Glomerular endothelial cell (primary cell): ENCODE measurements around the gene MTMR4. TPM values are rescaled to one million over a fixed set of nuclear protein-coding genes. Genes with fewer than 3 reads are reported as not detected.
"Not testable (repeated sequence)": the region's sequence is repeated elsewhere in the genome, so short reads cannot be mapped to it uniquely, and the experiment has no call there.

ENCODE experiments used
- DNase-seq: peaks from one replicate; pipeline ENCODE4 v3.0.0-alpha.2; 2011; ENCODE audit warnings: low read depth, low spot score; ENCODE audit errors: extremely low read depth
- total RNA-seq: library from RNA; depleted of rRNA; stranded (reverse); fragments of >200 nt; gene quantifications from 2 replicates; pipeline ENCODE4 v1.2.3, GENCODE V29; 2015

Gene MTMR4
- total RNA-seq, 1 donor from 2014 or later: 38.4 TPM

DNA sequence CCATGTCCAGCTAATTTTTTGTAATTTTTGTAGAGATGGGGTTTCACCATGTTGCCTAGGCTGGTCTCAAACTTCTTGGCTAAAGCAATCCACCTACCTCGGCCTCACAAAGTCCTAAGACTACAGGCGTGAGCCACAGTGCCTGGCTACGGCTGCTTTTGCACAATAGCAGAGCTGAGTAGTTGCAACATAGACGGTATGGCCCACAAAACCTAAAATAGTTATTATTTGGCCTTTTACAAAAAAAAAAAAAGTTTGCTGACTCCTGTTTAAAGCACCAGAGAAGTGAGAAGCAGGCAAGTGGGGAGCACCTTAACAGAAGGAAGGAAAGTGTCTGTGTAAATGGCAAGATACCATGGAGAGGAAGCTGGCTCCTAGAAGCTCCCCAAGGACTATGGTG is 20.9 kb downstream of the MTMR4 start:
- no peak for DNase-seq

DNA sequence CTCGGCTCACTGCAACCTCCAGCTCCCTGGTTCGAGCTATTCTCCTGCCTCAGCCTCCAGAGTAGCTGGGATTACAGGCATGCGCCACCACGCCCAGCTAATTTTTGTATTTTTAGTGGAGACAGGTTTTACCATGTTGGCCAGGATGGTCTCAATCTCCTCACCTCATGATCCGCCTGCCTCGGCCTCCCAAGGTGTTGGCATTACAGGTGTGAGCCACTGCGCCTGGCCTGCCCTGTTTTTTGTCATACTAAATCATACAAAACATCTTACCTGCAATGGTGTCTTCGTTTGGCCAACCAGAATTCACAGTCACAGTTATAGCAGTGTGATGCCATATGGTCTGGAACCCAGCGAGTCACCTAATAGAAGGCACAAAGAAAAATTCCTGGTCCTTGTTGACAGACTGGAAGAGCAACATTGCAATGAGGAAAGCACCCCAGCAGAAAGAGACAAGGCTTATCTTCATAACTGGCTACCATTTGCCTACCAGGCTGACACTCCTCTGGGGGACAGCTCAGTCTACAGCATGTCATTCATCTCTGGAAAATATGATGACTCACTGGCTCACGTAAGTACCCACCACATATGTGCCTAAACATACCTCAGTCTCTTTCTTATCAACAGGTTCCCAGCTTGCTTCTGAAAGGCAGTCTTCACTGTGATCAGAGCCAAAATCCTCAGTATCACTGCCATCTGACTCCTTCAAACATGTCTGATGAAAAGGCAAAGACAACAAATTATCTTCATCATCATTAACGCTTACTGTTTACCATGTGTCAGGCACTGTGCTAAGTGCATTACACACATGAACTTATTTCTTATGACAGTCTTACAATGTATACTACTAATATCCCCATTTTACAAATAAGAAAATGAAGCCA is 22.0 kb downstream of the MTMR4 start:
- DNase-seq: no peak

DNA sequence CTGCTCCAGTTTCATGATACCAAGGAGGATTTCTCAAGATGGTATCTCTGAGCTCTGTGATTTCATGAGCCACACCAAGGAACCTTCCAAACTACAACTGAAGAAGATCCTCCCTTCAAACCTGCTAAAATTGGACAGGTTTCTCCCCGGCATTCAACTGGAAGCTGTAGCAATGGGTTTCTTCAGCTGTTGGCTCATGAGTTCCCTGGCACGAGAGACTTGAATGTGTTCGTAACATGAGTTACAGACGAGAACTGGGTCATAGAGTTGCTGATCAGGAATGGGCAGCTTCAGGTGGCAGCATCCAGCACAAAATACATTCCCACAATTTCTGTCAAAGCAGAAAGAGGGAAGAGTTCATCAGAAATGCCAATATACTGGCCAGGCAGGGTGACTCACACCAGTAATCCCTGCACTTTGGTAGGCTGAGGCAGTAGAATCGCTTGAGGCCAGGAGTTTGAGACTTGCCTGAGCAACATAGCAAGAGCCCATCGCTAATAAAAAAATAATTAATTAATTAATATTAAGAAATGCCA is 22.9 kb downstream of the MTMR4 start:
- no peak for DNase-seq

DNA sequence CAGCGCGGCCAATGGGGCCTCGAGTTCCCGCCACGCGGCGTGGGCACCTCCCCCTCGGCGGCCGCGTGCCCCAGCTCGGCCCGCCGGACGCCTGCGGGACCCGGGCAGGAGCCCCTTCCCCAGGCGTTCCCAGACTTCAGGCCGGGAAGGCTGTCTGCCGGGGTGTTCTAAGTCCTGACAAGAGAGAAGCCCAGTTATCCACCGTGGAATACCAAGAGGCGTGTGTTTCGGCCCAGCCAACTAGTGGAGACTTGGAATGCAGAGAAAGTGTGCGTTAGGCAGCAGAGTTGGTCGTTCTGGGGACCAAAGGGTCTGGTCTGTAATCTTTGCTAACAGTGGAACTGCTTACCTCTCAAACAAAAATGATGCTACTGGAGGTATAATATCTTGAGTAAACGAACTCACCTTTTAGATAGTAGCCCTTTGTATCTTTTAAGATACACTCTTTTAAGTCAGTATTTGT is 26.0 kb downstream of the MTMR4 start:
- DNase-seq: no peak

DNA sequence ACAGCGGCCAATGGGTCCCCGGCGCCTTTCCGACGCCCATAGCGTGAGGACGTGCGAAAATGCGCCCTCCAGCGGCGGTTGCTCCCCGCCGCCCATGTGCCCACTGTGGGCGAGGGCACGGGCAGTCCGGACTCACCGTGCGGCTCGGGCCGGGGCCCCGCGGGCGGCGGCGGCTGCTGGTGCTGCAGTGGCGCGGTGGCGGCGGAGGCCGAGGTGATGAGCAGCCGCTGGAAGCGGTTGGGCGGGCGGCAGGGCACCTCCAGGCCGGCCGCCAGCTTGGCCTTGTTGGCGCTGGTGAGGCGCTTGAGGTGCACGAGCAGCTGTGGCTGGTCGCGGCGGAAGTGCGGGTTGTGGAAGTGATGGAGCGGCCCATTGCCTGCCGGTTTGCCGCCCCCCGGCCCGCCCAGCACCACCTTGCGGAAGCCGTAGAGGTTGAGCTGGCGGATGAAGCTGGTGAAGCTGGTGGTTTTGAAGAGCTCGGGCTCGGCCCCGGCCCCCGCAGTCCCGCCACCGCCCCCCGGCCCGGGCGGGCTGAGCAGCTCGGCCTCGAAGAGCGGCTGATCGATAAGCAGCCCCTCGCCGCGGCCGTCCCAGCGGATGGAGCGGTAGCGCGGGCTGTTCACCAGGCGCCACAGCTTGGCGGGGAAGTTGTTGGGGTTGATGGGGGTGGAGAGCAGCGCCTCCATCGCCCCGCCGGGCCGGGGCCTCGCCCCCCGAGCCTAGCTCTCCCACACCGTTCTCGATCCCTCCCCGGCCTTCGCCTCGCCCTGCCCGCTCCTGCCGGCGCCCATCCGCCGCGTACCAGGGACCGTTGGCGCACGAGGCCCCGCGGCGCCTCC is 26.6 kb downstream of the MTMR4 start, which contains the start of gene HSF5:
Gene HSF5, minus strand, starts transcription at position 820 of the 839 bp plus-strand sequence. Its CDS starts 134 bp downstream, at position 686.
- DNase-seq: no peak

DNA sequence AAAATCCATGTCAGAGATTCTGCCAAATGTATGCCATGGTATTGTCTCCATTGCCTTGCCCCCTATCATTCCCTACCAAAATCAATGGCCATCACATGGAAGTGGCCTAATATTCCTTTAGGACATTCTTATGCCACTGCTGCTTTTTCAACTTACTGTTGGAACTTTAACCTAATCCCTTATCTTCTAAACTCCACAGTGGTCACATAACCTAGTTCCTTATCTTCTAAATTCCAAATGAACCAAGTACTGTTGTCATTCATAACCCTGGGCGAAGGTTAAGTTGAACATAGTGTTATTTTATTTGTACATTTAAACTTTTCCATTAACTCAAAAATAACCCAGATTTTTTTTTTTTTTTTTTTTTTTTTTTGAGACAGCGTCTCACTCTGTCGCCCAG is 29.8 kb downstream of the MTMR4 start:
- no peak for DNase-seq

DNA sequence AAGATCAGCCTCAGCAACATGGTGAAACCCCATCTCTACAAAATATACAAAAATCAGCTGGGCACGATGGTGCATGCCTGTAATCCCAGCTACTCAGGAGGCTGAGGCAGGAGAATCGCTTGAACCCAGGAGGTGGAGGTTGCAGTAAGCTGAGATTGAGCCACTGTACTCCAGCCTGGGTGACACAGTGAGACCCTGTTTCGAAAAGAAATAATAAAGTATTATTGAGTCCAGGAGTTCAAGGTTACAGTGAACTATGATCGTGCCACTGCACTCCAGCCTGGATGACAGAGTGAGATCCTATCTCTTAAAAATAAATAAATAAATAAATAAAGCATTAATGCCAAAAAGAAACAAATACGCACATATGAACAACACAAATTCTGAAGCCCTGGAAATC is 32.6 kb downstream of the MTMR4 start:
- DNase-seq: not testable (repeated sequence)

DNA sequence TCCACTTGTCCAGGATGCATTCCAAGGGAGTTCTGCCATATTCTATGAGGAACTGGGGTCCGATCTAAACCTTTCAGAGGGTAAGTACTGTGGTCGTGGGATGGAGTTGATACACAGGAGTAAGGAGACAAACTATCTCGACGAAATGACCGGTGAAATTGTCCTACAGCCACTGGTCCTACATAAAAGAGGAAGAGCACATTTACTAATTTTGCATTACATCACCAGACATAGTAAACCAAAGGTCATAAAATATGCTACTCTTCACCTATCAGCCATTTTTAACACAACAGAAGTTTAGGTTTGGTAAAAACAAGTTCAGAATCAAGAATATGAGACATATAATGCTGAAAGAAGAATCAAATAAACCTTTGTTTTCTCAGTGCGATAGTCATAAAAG is 34.3 kb downstream of the MTMR4 start:
- no peak for DNase-seq

DNA sequence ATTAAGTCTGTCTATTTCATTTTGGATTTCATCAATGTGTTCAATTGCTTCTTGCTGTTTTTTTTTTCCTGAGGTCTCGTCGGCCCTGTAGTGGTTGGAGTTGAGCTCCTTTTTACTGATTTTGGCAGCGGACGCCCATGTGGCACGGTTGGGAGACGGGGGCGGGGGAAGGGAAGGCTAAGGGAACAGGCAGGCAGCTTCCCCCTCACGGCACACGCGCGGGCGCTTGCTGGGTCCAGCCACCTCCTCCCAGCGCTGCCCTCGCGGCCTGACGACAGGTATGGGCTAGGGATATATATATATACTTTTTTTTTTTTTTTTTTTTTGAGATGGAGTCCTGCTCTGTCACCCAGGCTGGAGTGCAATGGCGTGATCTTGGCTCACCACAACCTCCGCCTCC is 37.6 kb downstream of the MTMR4 start:
- no peak for DNase-seq

DNA sequence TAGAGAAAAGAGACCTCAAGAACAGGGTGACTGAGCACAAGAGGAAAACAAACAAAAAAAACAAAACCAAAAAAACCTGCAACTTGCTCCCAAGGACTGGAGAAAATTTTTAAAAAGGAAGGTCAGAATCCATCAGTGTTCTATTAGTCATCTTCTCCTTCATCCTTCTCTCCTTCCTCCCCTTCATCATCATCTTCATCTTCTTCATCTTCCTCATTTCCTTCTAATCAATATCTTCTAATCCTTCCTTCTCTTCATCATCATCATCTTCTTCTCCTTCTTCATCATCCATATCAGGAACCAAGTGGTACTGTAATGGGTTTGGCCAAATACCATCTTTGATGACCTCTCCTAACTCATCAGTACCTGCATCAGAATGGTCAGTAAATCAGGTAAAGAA is 38.5 kb downstream of the MTMR4 start:
- no peak for DNase-seq

DNA sequence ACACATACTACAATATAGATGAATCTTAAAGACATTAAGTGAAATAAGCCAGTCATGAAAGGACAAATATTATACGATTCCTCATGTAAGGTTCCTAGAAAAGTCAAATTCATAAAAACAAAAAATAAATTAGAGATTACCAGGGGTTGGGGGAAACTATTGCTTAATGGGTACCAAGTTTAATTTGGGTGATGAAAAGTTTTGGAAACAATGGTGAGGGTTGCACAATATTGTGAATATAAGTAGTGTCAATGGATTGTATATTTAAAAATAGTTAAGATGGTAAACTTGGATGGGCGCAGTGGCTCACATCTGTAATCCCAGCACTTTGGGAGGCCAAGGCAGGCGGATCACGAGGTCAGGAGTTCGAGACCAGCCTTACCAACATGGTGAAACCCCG is 44.1 kb downstream of the MTMR4 start:
- DNase-seq: no peak

DNA sequence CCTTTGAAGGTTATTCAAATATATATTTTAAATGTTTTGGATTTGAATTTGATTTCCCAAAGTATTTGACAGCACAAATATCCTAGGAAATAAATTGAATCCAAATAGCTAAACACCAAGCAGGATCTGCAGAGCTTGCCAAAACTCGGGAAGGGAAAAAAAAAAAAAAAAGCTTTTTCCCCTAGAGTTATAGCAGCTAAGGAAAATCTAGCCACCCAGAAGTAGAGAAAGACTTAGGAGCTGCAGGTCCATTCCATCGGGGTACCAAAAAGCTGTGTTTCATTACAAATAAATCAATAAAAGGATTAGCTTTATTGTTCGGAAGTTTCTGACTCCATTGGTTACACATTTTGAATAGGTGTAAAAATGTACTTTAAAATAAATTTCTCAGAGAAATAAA is 45.5 kb downstream of the MTMR4 start:
- no peak for DNase-seq

DNA sequence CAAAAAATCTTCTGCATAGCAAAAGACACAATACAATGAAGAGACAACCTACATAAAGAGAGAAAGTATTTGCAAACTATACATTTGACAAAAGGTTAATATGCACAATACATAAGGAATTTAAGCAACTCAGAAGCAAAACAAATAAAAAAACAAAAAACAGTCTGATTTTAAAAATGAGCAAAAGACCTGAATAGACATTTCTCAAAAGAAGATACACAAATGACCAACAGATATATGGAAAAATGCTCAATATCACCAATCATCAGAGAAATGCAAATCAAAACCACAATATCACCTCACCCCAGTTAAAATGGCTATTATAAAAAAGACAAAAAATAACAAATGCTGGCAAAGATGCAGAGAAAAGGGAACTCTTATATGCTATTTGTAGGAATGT is 58.9 kb downstream of the MTMR4 start:
- no peak for DNase-seq

DNA sequence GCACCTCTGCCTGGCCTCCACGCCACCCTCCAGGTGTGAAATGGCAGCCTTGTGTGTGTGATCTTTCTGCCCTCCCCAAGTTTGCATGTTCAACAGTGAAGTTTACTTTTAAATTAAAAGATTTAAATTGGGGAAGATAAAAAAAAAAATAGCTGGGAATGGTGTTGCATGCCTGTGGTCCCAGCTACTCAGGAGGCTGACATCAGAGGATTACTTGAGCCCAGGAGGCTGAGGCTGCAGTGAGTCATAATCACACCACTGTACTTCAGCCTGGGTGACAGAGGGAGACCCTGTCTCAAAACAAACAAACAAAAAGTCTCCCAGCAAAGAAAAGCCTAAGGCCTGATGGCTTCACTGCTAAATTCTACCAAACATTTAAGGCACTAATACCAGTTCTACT is 61.7 kb downstream of the MTMR4 start:
- DNase-seq: no peak

DNA sequence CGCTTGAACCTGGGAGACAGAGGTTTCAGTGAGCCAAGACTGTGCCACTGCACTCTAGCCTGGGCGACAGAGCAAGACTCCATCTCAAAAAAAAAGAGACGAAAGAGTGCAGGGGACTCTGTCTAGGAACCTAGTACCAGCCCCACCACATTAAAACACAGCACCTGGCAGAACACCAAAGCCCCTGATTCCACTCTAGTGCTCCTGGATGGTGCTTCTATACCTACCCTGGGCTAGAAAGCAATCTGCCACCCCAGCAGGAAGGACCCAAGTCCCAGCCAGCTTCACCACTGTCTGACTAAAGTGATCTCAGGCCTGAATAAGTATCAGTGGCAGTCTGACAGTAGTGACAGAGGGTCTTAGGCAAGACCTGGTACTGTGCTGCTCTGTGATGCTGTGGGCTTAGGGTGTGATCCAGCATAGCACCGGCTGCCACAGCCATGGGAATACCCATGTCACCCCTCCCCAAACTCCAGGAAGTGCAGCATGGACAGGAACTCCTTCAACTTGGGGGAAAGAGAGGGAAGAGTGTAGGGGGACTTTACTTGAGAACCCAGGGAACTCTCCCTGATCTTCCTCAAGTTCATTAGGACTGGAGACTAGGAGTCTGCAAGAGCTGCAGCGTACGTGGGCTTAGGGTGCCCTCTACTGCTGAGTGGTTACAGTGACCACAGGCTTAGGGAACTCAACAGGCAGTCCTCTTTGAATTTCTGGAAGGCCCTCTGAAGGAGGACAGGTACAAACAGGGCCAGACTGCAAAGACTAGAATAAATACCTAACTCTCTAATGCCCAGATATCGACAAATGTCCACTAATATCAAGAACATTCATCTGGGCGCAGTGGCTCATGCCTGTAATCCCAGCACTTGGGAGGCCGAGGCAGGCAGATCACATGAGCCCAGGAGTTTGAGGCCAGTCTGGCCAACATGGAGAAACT is 67.1 kb downstream of the MTMR4 start:
- DNase-seq: peak; percentile 60

DNA sequence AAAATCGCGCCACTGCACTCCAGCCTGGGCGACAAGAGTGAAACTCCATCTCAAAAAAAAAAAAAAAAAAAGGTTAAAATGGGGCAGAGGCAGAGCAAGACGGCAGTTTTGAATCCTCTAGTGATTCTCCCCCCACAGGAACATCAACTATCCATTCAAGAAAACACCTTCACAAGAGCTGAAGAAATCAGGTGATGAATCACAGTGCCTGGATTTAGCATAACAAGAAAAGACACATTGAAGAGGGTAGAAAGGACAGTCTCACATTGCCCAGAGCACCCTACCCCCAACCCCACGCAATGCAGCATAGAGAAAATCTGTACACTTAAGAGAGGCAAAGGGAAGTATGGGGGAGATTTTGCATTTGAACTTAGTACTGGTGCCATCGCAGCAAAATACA is 68.4 kb downstream of the MTMR4 start:
- DNase-seq: no peak
